Endodermal cell (in vitro differentiated cells): ENCODE data around the gene USE1. TPM values are rescaled to one million over a fixed set of nuclear protein-coding genes. Genes with fewer than 3 reads are reported as not detected.

Experiments
- DNase-seq: peaks from one replicate; pipeline ENCODE4 v3.0.0-alpha.2; 2017
- H3K27ac ChIP-seq: 2 replicates; pipeline ENCODE4 v1.5.1; 2013; ENCODE audit warnings: mild to moderate bottlenecking, low read depth, low read length, moderate library complexity
- H3K27me3 ChIP-seq: 2 replicates; pipeline ENCODE4 v1.6.1; 2013; ENCODE audit warnings: mild to moderate bottlenecking, low read length, moderate library complexity; ENCODE audit not compliant: insufficient read depth, control insufficient read depth, poor library complexity, severe bottlenecking
- H3K36me3 ChIP-seq: 2 replicates; pipeline ENCODE4 v1.7.0; 2013; ENCODE audit warnings: mild to moderate bottlenecking, low read length, moderate library complexity; ENCODE audit not compliant: control insufficient read depth, insufficient read depth
- H3K4me1 ChIP-seq: one replicate; pipeline ENCODE4 v1.7.0; 2013; ENCODE audit warnings: low read length; ENCODE audit not compliant: control insufficient read depth, insufficient read depth
- H3K4me3 ChIP-seq: 2 replicates; pipeline ENCODE4 v1.5.1; 2013; ENCODE audit warnings: mild to moderate bottlenecking, low read length, moderate library complexity
- H3K9ac ChIP-seq: 2 replicates; pipeline ENCODE4 v1.6.1; 2013; ENCODE audit warnings: mild to moderate bottlenecking, low read length, moderate library complexity; ENCODE audit not compliant: poor library complexity, severe bottlenecking; ENCODE audit errors: extremely low read depth
- H3K9me3 ChIP-seq: 2 replicates; pipeline ENCODE4 v1.6.1; 2013; ENCODE audit warnings: mild to moderate bottlenecking, low read length, moderate library complexity; ENCODE audit not compliant: control insufficient read depth
- H3K27ac Mint-ChIP-seq: 2 replicates; pipeline ENCODE4 v1.8.0; 2020; ENCODE audit warnings: mixed read lengths
- H3K27me3 Mint-ChIP-seq: 2 replicates; pipeline ENCODE4 v1.8.0; 2021; ENCODE audit warnings: mild to moderate bottlenecking, mixed read lengths; ENCODE audit not compliant: insufficient read depth
- H3K36me3 Mint-ChIP-seq: 2 replicates; pipeline ENCODE4 v1.8.0; 2020; ENCODE audit warnings: low read depth, mixed read lengths
- H3K4me1 Mint-ChIP-seq: 2 replicates; pipeline ENCODE4 v1.8.0; 2020; ENCODE audit warnings: mixed read lengths
- H3K4me3 Mint-ChIP-seq: 2 replicates; pipeline ENCODE4 v1.8.0; 2020; ENCODE audit warnings: mild to moderate bottlenecking, moderate library complexity, mixed read lengths
- H3K9me3 Mint-ChIP-seq: 2 replicates; pipeline ENCODE4 v1.8.0; 2020; ENCODE audit warnings: mild to moderate bottlenecking, mixed read lengths
- CTCF ChIP-seq: fragments of 200-600 bp; sonication (generic); conservative IDR thresholded peaks from 2 replicates; pipeline ENCODE4 v1.5.0; 2021; ENCODE audit warnings: antibody characterized with exemption, mild to moderate bottlenecking
- WGBS, 2 experiments: methylation state at CpG; one replicate each; pipeline versions ENCODE4 v1.1.5 to v1.1.7; 2013; ENCODE audit warnings: missing lambda C conversion rate in 2 of 2, mixed read lengths in 1 of 2; ENCODE audit not compliant: insufficient coverage in 1 of 2, insufficient read length in 1 of 2; 5-methylcytosine and 5-hydroxymethylcytosine counted together
- total RNA-seq, 2 donors: library from RNA; stranded (reverse); fragmentation: NEBNext Ultra II Directional in 1 of 2; extraction: Animal tissue kit (Norgen Biotek cat#: 25700) in 1 of 2; gene quantifications; 2 replicates in 1 of 2; 3 replicates in 1 of 2; pipeline ENCODE4 v1.2.1, GENCODE V29; 2021

Gene USE1
- total RNA-seq, 2 donors from 2014 or later = 17.4 to 18.4 TPM

- no peak overlapping the region for H3K27ac ChIP-seq
- H3K9ac ChIP-seq = no peak overlapping the region
- peaks cover 17% of the 10 kb centered on the region for H3K36me3 Mint-ChIP-seq
- no peaks in the 10 kb centered on the region for H3K9me3 ChIP-seq
- no peaks in the 10 kb centered on the region for H3K27me3 Mint-ChIP-seq
- peaks cover 7% of the 10 kb centered on the region for H3K4me1 Mint-ChIP-seq
- no peaks in the 10 kb centered on the region for H3K4me1 ChIP-seq
- H3K4me3 Mint-ChIP-seq = peak overlapping the region; percentile 93
- H3K4me3 ChIP-seq = no peak overlapping the region
- DNase-seq = no peak
- 92 to 98% methylated on average over 7 to 12 of the region's 12 CpGs for WGBS, 2 experiments
- no peaks in the 10 kb centered on the region for H3K27me3 ChIP-seq
- peak overlapping the region; percentile 60 for H3K27ac Mint-ChIP-seq
- TF ChIP-seq CTCF = no peak
- H3K9me3 Mint-ChIP-seq = no peaks in the 10 kb centered on the region
- H3K36me3 ChIP-seq = peaks cover 21% of the 10 kb centered on the region
These were observed 51.4 kb downstream of the USE1 start for GRCh38 chr19:17266589-17266974.

- DNase-seq = peak; percentile 99
- 1% methylated on average over 19 to 27 of the region's 27 CpGs for WGBS, 2 experiments
- H3K27me3 Mint-ChIP-seq = no peaks in the 10 kb centered on the region
- peak within 1 kb of the TSS; percentile 94 for H3K27ac Mint-ChIP-seq
- Histone ChIP-seq H3K27me3 (no peaks in the 10 kb centered on the region), H3K36me3 (peaks cover 26% of the 10 kb centered on the region), H3K9ac (peak within 1 kb of the TSS; percentile 72), H3K27ac (peak within 1 kb of the TSS; percentile 21), H3K4me3 (peak within 1 kb of the TSS; percentile 98), H3K4me1 (no peaks in the 10 kb centered on the region), H3K9me3 (no peaks in the 10 kb centered on the region)
- H3K36me3 Mint-ChIP-seq = peaks cover 20% of the 10 kb centered on the region
- peak within 1 kb of the TSS; percentile 93 for H3K4me3 Mint-ChIP-seq
- no peak for TF ChIP-seq CTCF
- peaks cover 7% of the 10 kb centered on the region for H3K4me1 Mint-ChIP-seq
- H3K9me3 Mint-ChIP-seq = no peaks in the 10 kb centered on the region
These were observed 52.0 kb downstream of the USE1 start, which contains the start of gene BABAM1 for GRCh38 chr19:17266975-17267788. TSS of gene BABAM1 (plus strand) at chr19:17267443. CDS start at chr19:17268807, 1,364 bp downstream.

DNA sequence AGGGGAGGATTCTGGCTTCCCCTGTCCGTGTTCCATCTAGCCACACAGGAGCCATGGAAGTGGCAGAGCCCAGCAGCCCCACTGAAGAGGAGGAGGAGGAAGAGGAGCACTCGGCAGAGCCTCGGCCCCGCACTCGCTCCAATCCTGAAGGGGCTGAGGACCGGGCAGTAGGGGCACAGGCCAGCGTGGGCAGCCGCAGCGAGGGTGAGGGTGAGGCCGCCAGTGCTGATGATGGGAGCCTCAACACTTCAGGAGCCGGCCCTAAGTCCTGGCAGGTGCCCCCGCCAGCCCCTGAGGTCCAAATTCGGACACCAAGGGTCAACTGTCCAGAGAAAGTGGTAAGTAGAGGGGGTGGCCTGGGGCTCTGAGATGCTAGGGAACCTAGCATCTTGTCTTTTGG is 53.6 kb downstream of the USE1 start:
- no peaks in the 10 kb centered on the region for H3K27me3 ChIP-seq
- peak overlapping the region; percentile 93 for H3K4me3 Mint-ChIP-seq
- DNase-seq = no peak
- no peaks in the 10 kb centered on the region for H3K4me1 ChIP-seq
- no peaks in the 10 kb centered on the region for H3K9me3 ChIP-seq
- WGBS, 2 experiments = 92 to 97% methylated on average over 11 to 13 of the region's 13 CpGs
- no peaks in the 10 kb centered on the region for H3K27me3 Mint-ChIP-seq
- peak overlapping the region; percentile 94 for H3K27ac Mint-ChIP-seq
- no peak for TF ChIP-seq CTCF
- peak overlapping the region; percentile 98 for H3K4me3 ChIP-seq
- H3K9ac ChIP-seq = no peak overlapping the region
- H3K27ac ChIP-seq = no peak overlapping the region
- H3K36me3 ChIP-seq = peaks cover 27% of the 10 kb centered on the region
- H3K36me3 Mint-ChIP-seq = peaks cover 27% of the 10 kb centered on the region
- peaks cover 7% of the 10 kb centered on the region for H3K4me1 Mint-ChIP-seq
- H3K9me3 Mint-ChIP-seq = no peaks in the 10 kb centered on the region

Other genes starting within 250 kb of the USE1 start
- 10 to 100 TPM; 19.7 to 22.9 TPM for gene CPAMD8, start 188.5 kb upstream of the USE1 start, total RNA-seq
- gene HAUS8, start 139.9 kb upstream of the USE1 start, total RNA-seq = 10 to 100 TPM; 19.4 to 19.9 TPM
- gene MYO9B, start 139.6 kb upstream of the USE1 start, total RNA-seq = 10 to 100 TPM; 79.4 to 96.8 TPM
- gene OCEL1, start 10.9 kb downstream of the USE1 start, total RNA-seq = 10 to 100 TPM; 23.1 to 29.1 TPM
- 100 to 1,000 TPM; 103 to 107 TPM for gene NR2F6, start 30.6 kb downstream of the USE1 start, total RNA-seq
- 1 to 10 TPM; 3.8 to 6.2 TPM for gene USHBP1, start 49.4 kb downstream of the USE1 start, total RNA-seq
- 100 to 1,000 TPM; 136 to 151 TPM for gene BABAM1, start 52.1 kb downstream of the USE1 start, total RNA-seq
- 1 to 10 TPM; 4.6 to 9.9 TPM for gene ANKLE1, start 66.5 kb downstream of the USE1 start, total RNA-seq
- 10 to 100 TPM; 11.6 to 21.1 TPM for gene ABHD8, start 88.1 kb downstream of the USE1 start, total RNA-seq
- 10 to 100 TPM; 58.1 to 62.2 TPM for gene MRPL34, start 90.5 kb downstream of the USE1 start, total RNA-seq
- 10 to 100 TPM; 36.9 to 42.3 TPM for gene DDA1, start 94.2 kb downstream of the USE1 start, total RNA-seq
- gene ANO8, start 119.5 kb downstream of the USE1 start, total RNA-seq = 10 to 100 TPM; 27.5 to 29.5 TPM
- gene GTPBP3, start 122.2 kb downstream of the USE1 start, total RNA-seq = 10 to 100 TPM; 48.7 to 55.7 TPM
- under 1 TPM in 1 of 2 donors, not detected in 1; 0.44 TPM for gene PLVAP, start 162.0 kb downstream of the USE1 start, total RNA-seq
- gene CCDC194, start 178.8 kb downstream of the USE1 start, total RNA-seq = 1 to 10 TPM; 2.0 to 3.4 TPM
- gene BST2, start 190.3 kb downstream of the USE1 start, total RNA-seq = 100 to 1,000 TPM in 1 of 2 donors, 10 to 100 TPM in 1; 50.8 to 147 TPM
- 10 to 100 TPM; 63.1 to 64.8 TPM for gene MVB12A, start 204.7 kb downstream of the USE1 start, total RNA-seq
- 1 to 10 TPM; 3.5 to 4.8 TPM for gene TMEM221, start 233.3 kb downstream of the USE1 start, total RNA-seq
- gene NXNL1, start 245.6 kb downstream of the USE1 start, total RNA-seq = not detected